Ureter (tissue), 1 donor: ENCODE data around the gene SCN5A. TPM values are rescaled to one million over a fixed set of nuclear protein-coding genes. Genes with fewer than 3 reads are reported as not detected.

Experiments used
- DNase-seq: peaks from one replicate; pipeline ENCODE4 v3.0.0-alpha.2; 2020; ENCODE audit warnings: low spot score
- total RNA-seq: library from RNA; stranded (reverse); gene quantifications from one replicate; pipeline ENCODE4 v1.2.4, GENCODE V29; 2023
- donor health status: DM: yes; HTN: yes; CAD: no.

SCN5A gene
- total RNA-seq = 3.5 TPM

GRCh38 chr3:38649500-38650247, at the start of gene SCN5A:
Gene SCN5A, minus strand, starts transcription at chr3:38649687. Its CDS starts 16,380 bp downstream, at chr3:38633307.
- no peak for DNase-seq

DNA sequence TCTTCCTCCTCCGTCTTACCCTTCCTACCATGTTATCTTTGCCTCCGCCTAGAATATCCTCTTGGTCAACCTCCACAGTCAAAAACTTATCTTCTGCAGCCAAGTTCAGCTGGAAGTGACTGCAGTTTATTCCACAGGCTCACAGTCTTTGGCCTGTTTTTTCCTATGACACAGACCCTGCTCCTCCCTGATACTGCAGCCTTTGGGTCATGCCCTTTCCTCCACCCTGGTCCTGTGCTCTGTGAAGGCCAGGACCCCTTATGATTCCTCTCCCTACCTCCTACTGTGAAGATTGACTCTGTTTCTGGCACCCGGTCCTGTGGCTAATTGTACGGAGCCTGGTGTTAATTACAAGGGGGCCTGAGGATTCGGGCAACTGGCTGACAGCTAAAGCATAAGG, 49.3 kb upstream of the SCN5A start:
- DNase-seq = no peak

DNA sequence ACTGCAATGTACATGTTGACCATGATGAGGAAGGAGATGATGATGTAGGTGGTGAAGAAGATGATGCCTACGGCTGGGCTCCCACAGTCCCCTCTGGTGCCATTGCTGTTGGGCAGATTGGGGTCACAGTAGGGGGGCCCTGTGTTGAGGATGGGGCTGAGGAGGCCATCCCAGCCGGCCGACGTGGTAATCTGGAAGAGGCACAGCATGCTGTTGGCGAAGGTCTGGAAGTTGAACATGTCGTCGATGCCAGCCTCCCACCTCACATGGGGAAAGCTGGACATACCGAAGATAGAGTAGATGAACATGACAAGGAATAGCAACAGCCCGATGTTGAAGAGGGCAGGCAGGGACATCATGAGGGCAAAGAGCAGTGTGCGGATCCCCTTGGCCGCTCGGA, 48.6 kb upstream of the SCN5A start:
- no peak for DNase-seq

DNA sequence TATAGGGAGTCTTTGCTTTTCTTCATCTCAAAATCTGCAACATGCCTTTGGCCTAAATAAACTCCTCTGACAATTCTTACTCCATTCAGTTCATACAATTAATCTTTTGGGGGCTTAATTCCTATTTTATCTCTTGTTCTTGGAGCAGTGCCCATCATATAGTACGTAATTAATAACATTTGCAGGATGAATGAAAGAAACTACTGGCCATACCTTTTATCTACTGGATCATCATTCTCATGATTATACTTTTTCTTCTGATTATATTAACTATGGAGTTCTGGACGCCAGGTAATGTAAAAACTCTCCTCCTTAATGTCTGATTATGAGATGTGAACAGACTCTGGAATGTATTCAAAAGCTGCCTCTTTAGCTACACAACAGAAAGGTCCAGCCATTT, 46.5 kb upstream of the SCN5A start:
- DNase-seq = no peak

GRCh38 chr3:38690185-38690584, 40.7 kb upstream of the SCN5A start:
- no peak for DNase-seq

- no peak for DNase-seq
Observed at GRCh38 chr3:38689774-38690173, 40.3 kb upstream of the SCN5A start.

GRCh38 chr3:38689346-38689745, 39.9 kb upstream of the SCN5A start:
- no peak for DNase-seq

GRCh38 chr3:38687321-38687720, 37.8 kb upstream of the SCN5A start:
- DNase-seq = no peak

DNA sequence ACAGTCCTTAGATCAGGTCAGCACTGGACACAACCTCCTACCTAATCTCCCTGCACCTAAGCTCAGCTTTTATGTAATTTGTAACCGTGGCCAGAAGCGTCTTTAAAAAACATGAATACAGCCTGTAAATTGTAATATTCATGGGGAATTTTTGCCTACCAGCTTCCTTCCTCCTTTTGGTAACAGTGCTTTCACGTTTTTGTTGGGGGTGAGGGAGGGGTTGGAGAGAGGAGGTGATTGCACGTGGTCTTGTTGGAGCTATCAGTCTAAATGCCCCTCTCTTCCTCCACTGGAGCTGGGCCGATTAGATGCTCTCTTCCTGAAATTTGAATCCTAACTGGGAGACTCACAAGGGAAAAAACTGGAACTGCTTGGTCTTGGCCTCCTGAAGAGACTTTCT, 35.1 kb upstream of the SCN5A start:
- no peak for DNase-seq

DNA sequence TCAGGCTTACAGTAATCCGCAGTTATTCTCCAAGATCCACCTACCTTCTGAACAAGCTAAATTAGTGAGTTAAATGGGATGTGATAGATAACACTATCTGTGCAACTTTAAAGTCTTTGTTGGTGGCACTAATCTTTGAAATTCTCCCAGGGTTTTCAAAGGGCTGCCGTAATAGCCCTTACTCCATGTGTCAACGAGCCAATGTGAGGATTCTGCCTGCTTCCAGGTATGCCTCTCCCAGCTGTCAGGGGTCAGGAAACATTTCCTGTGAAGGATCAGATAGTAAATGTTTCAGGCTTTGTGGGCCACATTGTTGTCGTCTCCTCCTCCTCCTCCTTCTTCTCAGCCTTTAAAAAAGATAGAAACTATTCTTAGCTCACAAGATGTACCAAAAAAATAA, 20.2 kb upstream of the SCN5A start:
- DNase-seq = no peak

DNA sequence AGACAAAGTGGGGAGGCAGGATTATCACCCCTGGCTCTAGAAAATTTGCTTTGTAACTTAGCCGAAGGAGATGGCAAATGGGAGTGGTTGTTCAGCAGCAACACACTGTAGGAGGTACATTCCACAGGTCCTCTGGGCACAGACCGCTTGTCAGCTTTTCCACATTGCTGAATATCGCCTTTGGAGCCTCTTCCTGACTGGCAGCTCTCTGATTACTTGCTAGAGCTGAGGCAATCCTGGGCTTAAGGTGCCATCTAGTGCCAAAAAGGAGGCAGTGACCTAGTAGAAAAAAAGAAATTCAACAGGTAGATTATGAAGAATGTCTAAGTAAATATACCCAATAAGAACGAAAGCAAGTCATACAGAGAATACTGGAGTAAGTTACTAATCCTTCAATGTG, 13.1 kb upstream of the SCN5A start:
- no peak for DNase-seq

DNA sequence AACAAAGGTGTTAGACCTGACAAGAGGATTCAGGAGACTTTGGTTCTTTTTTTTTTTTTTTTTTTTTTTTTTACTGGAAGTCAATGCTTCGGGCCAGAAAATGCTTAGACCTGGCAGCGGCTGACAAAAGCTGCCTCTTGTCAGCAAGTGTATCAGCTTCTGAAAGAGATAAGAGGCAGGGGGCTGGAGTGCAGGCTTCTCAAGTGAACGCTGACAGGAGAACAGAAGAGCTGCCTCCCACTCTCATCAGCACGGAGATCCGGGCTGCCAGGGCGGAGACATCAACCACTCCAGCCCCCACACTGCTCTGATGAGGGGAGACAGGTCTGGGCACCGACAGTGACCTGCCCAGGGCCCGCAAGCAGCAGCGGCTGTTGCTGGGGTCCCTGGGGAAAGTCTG, 9.4 kb upstream of the SCN5A start:
- peak; percentile 36 for DNase-seq

DNA sequence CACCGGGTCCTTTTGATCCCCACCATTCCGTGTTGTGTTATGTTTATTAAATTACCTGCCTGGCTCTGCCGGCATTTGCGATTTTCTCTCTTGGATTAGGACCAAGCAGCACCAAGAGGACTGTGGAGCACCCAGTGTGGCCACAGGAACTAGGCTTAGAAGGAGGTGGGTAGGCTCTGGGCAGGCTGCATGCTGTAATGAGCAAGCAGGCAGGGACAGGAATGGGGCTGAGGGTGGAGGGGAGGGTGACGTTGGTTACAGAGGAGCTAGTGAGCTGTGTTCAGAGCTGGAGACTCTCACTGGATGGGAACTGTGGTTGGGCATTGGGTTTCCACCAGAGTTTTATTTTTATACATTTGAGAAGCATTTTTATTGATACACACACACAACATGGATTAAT, 7.9 kb upstream of the SCN5A start:
- DNase-seq = no peak

GRCh38 chr3:38655708-38656300, 6.3 kb upstream of the SCN5A start:
- DNase-seq = no peak

DNA sequence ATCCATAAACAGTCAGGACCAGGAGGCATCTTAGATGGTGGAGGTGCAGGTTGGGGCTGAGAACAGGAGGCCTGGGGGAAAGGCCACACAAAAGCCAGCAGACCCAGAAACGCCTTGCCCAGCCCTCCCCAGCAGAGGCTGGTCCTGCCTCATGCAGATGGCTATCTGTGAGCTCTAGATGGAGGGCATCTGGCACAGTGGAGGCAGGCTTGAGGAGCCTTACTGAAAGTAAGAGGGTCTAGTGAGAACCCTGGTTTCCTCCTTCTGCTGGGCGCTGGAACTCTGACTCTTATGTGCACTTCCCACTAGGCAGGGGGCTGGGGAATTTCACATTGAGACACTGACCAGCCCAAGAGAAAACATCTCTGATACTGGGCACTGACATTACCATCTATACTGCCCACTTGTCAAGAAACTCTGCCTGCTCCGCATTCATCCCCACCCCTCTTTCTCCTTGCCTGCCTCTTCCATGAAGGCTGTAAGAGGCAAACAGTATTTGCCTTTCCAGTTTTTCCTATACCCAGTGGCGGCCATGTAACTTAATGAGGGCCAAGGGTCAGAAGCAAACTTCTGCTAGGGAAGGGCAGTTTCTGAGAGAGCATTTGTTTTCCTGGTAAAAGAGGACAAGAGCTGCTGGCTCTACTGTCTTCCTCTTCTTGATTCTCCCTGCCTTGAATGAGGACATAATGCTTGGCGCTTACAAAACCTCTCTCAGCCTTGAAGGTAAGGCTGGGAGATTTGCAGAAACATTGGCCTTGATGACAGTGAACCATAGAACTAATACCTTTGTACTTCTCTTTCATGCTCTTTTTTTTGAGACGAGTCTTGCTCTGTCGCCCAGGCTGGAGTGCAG, 4.4 kb upstream of the SCN5A start:
- peak; percentile 29 for DNase-seq

- no peak for DNase-seq
Observed at GRCh38 chr3:38652934-38653333, 3.4 kb upstream of the SCN5A start.

DNA sequence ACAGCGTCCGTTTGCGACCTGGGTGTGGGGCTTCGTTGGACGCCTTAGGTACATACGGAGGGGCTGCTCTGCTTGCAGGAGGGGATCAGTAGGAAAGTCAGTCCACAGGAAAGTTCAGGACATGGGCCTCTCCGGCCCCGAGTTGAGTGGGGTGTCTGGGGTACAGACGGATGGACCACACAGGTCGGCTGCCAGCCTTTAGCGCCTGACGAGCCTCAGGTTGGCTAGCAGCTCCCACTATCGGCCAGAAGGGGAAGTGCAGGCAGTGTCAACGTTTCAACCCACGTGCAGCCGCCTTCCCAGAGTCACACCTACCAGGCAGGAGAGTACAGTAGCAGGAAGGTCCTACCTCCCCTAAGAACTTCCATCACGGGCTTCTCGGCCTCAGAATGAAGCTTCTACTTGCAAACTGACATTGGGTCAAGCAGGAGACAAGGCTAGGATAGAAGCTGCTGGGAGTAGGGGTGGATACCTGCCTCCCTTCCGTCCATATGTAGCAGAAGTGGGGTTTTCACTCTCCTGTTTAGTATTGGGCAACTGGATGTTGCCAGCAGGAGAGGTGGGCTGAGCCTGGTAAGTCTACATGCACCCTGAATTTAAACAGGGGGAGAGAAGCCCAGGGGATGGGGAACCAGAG, 1.8 kb upstream of the SCN5A start:
- peak; percentile 75 for DNase-seq

- DNase-seq = no peak
Observed at GRCh38 chr3:38650248-38650951, 913 bp upstream of the SCN5A start.

DNA sequence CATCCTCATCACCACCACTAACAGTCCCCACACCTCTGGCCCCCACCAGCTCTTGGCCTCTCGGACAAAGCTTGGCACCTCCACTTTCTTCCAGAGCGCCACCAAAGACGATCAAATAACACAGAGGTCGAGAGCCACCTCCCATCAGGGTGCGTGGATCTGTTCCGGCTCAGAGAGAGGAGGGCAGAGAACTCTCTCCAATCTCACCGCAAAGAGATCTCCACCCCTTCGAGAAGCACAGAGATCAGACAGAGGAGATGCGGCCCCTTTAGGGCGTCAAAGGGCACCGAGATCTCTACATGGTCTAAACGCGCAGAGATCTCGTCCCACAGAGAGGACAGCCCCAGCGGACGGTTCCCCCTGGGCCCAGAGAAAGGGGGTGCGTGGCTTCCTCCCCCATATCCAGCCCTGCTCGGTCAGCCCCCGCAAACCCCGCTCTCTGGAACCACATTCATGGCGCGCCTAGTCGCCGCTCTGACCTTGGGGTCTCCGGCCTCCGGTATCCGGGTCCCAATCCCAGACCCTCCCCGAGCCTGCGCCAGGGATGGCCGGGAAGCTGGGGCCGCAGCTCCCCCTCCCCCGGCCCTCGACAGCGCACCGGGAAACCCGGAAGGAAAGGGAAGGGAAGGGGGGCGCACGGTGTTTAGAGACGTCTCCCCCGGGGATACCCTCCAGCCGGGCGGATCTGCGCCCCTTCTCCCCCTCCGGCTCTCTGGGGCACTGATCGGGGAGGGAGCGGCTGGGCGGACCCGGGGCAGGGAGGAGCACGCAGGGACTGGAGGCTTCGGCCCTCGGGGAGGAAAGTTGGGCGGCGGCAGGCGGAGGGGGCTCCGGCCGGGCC, 608 bp downstream of the SCN5A start:
- peak; percentile 39 for DNase-seq

- DNase-seq = peak; percentile 39
Observed at GRCh38 chr3:38648024-38648658, 1.3 kb downstream of the SCN5A start.
